HS-27A (cell line): ENCODE results near the gene ATM.
A peak's percentile ranks its signal among the peaks of the same experiment; 100 is the strongest.

Experiments used
- DNase-seq: peaks from one replicate; pipeline ENCODE4 v3.0.0-alpha.2; 2012; ENCODE audit warnings: low read depth, missing footprints

ATM gene, protein sequence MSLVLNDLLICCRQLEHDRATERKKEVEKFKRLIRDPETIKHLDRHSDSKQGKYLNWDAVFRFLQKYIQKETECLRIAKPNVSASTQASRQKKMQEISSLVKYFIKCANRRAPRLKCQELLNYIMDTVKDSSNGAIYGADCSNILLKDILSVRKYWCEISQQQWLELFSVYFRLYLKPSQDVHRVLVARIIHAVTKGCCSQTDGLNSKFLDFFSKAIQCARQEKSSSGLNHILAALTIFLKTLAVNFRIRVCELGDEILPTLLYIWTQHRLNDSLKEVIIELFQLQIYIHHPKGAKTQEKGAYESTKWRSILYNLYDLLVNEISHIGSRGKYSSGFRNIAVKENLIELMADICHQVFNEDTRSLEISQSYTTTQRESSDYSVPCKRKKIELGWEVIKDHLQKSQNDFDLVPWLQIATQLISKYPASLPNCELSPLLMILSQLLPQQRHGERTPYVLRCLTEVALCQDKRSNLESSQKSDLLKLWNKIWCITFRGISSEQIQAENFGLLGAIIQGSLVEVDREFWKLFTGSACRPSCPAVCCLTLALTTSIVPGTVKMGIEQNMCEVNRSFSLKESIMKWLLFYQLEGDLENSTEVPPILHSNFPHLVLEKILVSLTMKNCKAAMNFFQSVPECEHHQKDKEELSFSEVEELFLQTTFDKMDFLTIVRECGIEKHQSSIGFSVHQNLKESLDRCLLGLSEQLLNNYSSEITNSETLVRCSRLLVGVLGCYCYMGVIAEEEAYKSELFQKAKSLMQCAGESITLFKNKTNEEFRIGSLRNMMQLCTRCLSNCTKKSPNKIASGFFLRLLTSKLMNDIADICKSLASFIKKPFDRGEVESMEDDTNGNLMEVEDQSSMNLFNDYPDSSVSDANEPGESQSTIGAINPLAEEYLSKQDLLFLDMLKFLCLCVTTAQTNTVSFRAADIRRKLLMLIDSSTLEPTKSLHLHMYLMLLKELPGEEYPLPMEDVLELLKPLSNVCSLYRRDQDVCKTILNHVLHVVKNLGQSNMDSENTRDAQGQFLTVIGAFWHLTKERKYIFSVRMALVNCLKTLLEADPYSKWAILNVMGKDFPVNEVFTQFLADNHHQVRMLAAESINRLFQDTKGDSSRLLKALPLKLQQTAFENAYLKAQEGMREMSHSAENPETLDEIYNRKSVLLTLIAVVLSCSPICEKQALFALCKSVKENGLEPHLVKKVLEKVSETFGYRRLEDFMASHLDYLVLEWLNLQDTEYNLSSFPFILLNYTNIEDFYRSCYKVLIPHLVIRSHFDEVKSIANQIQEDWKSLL (N-terminal part only)

DNA sequence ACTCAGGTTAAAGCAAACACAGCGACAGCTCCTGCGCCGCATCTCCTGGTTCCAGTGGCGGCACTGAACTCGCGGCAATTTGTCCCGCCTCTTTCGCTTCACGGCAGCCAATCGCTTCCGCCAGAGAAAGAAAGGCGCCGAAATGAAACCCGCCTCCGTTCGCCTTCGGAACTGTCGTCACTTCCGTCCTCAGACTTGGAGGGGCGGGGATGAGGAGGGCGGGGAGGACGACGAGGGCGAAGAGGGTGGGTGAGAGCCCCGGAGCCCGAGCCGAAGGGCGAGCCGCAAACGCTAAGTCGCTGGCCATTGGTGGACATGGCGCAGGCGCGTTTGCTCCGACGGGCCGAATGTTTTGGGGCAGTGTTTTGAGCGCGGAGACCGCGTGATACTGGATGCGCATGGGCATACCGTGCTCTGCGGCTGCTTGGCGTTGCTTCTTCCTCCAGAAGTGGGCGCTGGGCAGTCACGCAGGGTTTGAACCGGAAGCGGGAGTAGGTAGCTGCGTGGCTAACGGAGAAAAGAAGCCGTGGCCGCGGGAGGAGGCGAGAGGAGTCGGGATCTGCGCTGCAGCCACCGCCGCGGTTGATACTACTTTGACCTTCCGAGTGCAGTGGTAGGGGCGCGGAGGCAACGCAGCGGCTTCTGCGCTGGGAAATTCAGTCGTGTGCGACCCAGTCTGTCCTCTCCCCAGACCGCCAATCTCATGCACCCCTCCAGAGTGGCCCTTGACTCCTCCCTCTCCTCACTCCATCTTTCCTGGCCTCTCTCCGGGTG, at the start of gene ATM, which contains the start of gene NPAT:
Gene ATM (plus strand): TSS at position 494 of the 774 bp plus-strand sequence. CDS start 4,558 bp downstream, outside the sequence.
Gene NPAT (minus strand): TSS at position 65 of the 774 bp plus-strand sequence. CDS start 102 bp downstream, outside the sequence.
- DNase-seq, result peak; percentile 88

DNA sequence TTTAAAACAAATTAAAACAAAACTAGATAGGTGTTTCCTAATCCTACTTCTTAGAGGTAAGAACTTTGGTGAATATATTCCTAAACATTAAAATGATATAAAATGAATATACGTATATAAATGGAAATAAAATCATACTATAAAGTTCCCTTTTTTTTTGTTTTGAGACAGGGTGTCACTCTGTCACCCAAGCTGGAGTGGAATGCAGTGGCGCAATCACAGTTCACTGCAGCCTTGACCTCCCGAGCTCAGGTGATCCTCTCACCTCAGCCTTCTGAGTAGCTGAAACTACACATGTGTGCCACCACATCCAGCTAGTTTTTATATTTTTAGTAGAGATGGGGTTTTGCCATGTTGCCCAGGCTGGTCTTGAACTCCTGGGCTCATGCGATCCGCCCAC, 45.3 kb upstream of the ATM start:
- DNase-seq, result no peak

DNA sequence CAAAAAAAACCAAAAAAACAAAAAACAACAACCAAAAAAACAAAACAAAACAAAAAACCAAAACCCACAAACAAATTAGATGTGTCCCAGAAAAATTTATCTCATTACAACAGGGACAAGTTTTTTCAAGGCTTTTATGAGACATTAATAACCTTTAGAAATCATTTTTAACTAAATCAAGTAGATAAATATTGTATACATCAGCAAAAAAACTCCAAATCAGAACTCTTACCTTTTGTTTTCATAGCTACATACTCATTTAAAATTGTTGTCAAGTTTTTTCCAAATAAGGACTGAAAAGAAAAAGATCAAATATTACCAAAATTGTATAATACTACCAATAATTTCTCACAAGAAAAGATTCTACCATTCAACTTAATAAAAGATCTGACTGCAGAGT, 29.1 kb upstream of the ATM start:
- DNase-seq, result no peak

DNA sequence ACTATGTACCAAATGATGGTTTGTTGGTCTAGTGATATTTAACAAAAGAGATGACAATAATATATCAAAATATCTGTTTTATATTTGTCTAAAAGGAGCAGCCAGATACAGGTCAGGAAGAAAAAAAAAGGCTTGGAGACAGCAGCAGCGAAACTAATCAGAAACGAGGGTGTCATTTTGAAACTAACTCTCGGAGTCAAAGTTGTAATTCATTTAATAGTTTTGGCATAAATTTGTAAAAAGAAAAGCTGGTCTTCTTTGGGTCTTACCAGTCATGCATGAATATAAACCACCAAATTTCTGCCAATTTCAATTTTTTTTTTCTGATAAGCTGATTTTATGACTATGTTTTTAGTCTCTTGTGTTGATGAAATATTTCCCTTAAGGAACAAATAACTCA, 26.0 kb upstream of the ATM start:
- no peak for DNase-seq

DNA sequence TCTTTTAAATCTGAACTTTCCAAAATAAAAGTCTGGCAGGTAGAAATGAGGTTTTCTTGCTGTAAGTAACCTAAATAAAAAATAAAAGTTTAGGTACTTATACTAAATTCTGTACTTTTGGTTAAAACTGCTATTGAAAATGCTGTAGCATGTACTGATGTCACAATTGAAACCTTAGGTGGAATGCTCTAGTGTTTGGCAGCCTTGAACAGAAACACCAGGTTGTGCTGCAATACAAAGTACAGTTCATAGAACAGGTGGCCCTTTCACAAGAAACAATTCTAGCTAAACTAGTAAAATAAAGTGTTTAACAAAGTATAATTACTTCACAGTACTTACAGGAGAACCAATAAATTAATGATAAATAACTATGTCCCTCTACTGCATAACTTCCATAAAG, 25.5 kb upstream of the ATM start:
- DNase-seq, result no peak

DNA sequence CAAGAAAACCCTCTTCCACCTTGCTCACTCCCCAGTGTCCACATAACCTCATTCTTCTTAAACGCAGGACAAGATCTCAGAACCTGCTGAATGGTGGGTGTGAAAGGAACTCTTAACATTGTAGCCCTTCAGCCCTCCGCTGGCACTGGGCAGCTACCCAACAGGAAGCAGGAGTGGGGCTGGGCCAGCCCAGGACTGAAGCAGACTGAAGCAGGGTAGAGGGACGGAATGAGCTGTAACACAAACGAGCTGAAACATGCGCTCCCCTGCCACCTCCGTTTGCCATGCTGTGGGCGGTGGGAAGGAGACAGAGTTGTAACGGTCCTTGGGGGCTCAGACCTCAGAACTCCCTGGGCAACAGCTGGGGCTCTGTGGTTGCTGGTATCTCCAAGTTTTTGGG, 24.0 kb upstream of the ATM start:
- DNase-seq, result no peak

DNA sequence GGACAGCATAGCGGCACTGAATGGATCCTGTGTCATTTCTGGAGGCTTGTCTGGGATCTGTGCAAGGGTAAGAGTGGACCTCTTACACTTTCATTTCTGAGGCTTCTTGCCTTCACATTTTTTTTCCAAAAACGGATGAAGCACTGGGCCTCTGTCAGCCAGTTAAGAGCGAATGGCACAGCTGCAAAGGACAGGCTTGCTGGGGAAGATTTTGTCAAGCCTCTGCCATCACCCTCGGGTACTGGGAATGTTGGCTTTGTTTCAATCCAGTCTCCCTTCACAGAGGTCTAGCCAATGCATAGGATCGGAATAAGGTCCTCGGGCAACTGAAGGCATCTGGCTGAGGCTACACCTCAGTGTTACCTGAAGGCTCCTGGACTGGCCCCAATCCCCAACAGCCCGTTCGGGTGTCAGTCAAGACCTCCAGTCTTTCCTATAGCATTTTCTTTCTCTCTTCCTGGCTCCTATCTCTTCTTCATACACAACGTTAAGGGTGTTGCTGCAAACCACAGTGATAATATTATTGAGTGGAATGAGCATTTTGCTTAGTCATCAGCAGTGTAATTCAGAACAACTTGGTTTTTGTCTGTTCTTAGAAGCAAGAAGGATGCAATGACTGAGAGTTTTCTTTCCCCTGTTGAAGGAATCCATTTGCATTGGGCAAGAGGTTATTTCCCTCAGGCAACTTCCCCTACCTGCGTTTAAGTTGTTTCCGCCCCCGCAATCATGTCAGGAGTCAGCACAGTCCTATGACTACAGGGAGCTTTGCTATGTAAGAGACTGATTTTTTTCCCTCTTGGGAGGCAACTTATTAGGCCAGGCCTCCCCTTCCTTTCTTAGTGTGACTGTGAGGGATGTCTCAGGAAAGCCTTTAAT, 23.2 kb upstream of the ATM start:
- DNase-seq, result no peak

GRCh38 chr11:108203075-108203474, 19.8 kb upstream of the ATM start:
- no peak for DNase-seq

GRCh38 chr11:108204376-108204775, 18.5 kb upstream of the ATM start:
- DNase-seq, result no peak

DNA sequence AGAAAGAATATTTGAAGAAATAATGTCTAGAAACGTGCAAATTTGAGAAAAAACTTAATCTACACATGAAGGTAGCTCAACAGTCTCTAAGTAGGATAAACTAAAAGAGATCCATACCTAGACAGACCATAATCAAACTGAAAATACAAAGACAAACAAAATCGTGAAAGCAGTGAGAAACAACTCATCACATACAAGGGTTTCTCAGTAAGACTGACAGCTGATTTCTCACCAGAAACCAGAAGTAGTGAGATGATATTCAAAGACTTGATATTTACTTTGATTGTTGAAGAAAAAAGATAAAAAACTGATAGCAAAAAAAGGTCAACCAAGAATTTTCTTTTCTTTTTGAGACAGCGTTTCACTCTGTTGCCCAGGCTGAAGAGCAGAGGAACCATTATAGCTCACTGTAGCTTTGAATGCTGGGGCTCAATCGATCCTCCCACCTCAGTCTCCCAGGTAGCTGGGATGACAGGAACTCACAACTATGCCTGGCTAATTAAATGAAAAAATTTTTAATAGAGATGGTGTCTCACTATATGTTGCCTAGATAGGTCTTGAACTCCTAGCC, 17.9 kb upstream of the ATM start:
- no peak for DNase-seq

DNA sequence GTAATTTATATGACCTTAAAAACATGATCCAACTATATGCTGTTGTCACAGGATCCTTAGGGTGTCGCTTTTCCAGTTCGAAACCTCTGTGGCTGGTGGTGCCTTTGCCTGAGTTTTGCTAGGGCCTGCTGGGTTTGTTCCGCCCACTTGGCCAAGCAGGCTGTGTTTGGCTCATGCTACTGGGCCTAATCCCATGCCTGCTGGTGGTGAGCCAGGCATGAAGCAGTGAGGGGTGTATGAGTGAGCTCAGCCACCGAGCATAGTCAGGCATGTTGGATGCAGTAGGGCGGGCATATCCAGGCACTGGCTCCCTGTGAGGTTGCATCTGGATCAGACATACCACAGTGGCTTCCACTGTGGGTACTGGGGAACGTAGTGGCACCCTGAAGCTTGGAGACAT, 16.7 kb upstream of the ATM start:
- DNase-seq, result no peak

GRCh38 chr11:108206969-108207682, 15.7 kb upstream of the ATM start:
- DNase-seq, result no peak

DNA sequence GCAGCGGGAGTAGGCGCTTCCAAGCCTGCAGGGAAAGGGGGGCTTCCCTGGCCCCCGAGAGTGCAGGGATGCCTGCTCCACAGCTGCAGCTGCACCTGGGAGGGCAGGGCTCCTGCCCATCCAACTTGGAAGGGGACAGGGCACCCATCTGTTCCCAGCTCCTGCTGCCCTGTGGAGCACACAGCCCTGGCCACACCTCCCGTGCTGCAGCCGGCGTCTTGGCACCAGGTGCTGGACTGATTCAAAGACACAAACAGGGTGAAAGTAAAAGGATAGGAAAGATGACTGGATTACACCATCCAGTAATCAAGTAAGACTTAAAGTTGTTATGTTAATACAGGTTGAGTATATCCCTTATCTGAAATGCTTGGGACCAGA, 15.2 kb upstream of the ATM start:
- DNase-seq, result no peak

DNA sequence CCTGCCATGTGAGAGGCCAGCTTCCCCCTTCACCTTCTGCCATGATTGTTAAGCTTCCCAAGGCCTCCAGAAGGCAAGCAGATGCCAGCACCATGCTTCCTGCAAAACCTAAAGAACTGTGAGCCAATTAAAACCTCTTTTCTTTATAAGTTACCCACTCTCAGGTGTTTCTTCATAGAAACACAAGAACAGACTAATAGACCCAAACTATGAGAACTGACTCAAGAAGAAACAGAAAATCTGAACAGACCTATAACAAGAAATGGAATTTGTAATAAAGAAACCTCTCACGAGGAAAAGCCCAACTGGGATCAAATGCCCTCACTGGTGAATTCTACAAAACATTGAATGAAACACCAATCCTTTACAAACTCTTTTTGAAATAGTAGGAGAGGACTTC, 12.4 kb upstream of the ATM start:
- DNase-seq, result no peak

DNA sequence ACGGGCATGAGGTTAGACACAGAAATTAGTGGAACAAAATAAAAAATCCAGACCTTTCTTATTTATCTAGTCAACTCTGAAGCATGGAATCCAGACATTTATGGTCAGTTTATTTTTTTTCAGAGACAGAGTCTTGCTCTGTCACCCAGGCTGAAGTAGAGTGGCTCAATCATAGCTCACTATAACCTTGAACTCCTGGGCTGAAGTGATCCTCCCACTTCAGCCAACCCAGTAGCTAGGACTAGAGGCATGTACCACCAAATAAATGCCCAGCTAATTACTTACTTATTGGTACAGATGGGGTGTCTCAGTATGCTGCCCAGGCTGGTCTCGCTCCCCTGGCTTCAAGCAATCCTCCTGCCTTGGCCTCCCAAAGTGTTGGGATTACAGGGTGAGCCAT, 9.1 kb upstream of the ATM start:
- no peak for DNase-seq

- no peak for DNase-seq
Measured at GRCh38 chr11:108216988-108217387, 5.9 kb upstream of the ATM start.

GRCh38 chr11:108218455-108218854, 4.4 kb upstream of the ATM start:
- DNase-seq, result no peak

- no peak for DNase-seq
Measured at GRCh38 chr11:108218912-108219783, 3.7 kb upstream of the ATM start.
